ENCODE measurements around the gene GLP2R.

Gene GLP2R

DNA sequence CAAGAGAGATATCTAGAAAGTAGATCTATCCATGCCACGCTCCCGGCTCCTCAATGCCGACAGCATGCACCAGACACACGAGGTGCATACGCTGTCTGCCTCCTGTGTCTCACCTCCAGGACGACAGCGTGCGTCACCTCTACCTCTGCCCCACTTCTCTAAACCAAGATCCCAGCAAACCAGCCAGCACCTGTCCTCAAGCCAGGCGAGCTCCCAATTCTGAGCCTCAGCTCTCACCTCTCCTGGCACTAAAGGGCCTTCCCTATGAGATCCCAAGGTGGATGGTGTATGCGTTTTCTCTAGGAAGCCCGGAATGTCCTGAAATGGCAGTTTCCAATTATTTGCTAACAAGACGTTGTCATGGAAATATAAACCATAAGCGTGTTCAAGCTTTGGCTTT lies 115.6 kb downstream of the GLP2R start:
- TF ChIP-seq, protein P1, sequence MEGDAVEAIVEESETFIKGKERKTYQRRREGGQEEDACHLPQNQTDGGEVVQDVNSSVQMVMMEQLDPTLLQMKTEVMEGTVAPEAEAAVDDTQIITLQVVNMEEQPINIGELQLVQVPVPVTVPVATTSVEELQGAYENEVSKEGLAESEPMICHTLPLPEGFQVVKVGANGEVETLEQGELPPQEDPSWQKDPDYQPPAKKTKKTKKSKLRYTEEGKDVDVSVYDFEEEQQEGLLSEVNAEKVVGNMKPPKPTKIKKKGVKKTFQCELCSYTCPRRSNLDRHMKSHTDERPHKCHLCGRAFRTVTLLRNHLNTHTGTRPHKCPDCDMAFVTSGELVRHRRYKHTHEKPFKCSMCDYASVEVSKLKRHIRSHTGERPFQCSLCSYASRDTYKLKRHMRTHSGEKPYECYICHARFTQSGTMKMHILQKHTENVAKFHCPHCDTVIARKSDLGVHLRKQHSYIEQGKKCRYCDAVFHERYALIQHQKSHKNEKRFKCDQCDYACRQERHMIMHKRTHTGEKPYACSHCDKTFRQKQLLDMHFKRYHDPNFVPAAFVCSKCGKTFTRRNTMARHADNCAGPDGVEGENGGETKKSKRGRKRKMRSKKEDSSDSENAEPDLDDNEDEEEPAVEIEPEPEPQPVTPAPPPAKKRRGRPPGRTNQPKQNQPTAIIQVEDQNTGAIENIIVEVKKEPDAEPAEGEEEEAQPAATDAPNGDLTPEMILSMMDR (IDR thresholded peaks at IDR 0.05) = no peak

More for the DNA sequence above, 115.6 kb downstream of the GLP2R start:
- no peaks in the 10 kb centered on the region for H3K9me3 ChIP-seq
- no peak overlapping the region for H3K27ac ChIP-seq
- H3K4me3 ChIP-seq (ENCODE audit: low read depth in 1 of 2, low read length in 1 of 2) = no peak overlapping the region
- peaks cover 99% of the 10 kb centered on the region for H3K36me3 ChIP-seq
- no peaks in the 10 kb centered on the region for H3K27me3 ChIP-seq
- H3K4me1 ChIP-seq (ENCODE audit: control insufficient read depth in 1 of 2, insufficient read depth in 1 of 2, low read depth in 1 of 2, low read length in 1 of 2) = peaks cover 2 to 8% of the 10 kb centered on the region in 2 experiments
